Pancreas (tissue), 10 donors: Measurements from ENCODE around the gene REXO2. TPM values are rescaled to one million over a fixed set of nuclear protein-coding genes. Genes with fewer than 3 reads are reported as not detected.

Experiments used
- ATAC-seq, 4 donors: fragments of 200-7000 bp; cut with Tn5 transposase; one replicate each; pipeline versions ENCODE4 v1.8.0 to v1.9.1; 2020; ENCODE audit warnings: mild to moderate bottlenecking in 4 of 4, moderate library complexity in 4 of 4
- DNase-seq, 6 donors: peaks; one replicate each; pipeline ENCODE4 v3.0.0-alpha.2; 2020
- FAIRE-seq: peaks from 2 replicates; lab custom pipeline; 2012; peaks lifted over from hg19 to GRCh38; lab: Jason Lieb, UNC
- H3K27ac ChIP-seq, 4 donors: fragments of 200-600 bp; sonication (generic); 1 replicate in 3 of 4; 2 replicates in 1 of 4; pipeline versions ENCODE4 v1.5.0 to v1.8.0; 2020
- H3K27me3 ChIP-seq, 4 donors: fragments of 200-600 bp; one replicate each; pipeline ENCODE4 v1.8.0; 2021
- H3K36me3 ChIP-seq, 3 donors: fragments of 200-600 bp; sonication (generic) in 1 of 3; one replicate each; pipeline versions ENCODE4 v1.5.0 to v1.8.0; 2020 to 2021
- H3K4me1 ChIP-seq, 3 donors: fragments of 200-600 bp; one replicate each; pipeline ENCODE4 v1.8.0; 2021
- H3K4me3 ChIP-seq, 4 donors: fragments of 200-600 bp; sonication (generic) in 2 of 4; one replicate each; pipeline versions ENCODE4 v1.5.0 to v1.8.0; 2020 to 2021
- H3K9me3 ChIP-seq, 4 donors: fragments of 200-600 bp; one replicate each; pipeline ENCODE4 v1.8.0; 2021
- CTCF ChIP-seq, 4 donors: fragments of 200-600 bp; sonication (generic) in 3 of 4; IDR thresholded peaks; one replicate each; pipeline versions ENCODE4 v1.5.0 to v1.8.0; 2021; ENCODE audit warnings: antibody characterized with exemption in 4 of 4
- WGBS, 2 donors: extraction: QIAGEN DNeasy Blood & Tissue Kit; methylation state at CpG; one replicate each; pipeline ENCODE4 v1.1.7; 2013; 5-methylcytosine and 5-hydroxymethylcytosine counted together
- intact Hi-C, 3 donors: fragments of 100-400 bp; cut with DNase I; formaldehyde crosslinking; loops; one replicate each; pipeline versions ENCODE4 v1.11.1 to v1.14.2; 2022
- polyA plus RNA-seq, 2 donors: library from polyadenylated mRNA; stranded (reverse); fragments of 200-250 nt; gene quantifications; one replicate each; pipeline ENCODE4 v1.2.3, GENCODE V29; 2013
- total RNA-seq, 6 donors: library from RNA; stranded (reverse); fragmentation: NEBNext Ultra II Directional in 4 of 6; extraction: Animal tissue kit (Norgen Biotek cat#: 25700) in 4 of 6; gene quantifications; one replicate each; pipeline versions ENCODE4 v1.2.1 to v1.2.4, GENCODE V29; 2021 to 2023
- donor health status: healthy with polysubstance abuse.
- donor health status: DM: no; HTN: no; CAD: no; lungs with moderate emphysema.
- donor health status: DM: no; HTN: no; CAD: no.
- donor health status: control.
- donor health status: control.
- donor health status: Bipolar disorder and iron deficiency.
- donor health status: DM: yes; HTN: yes; CAD: no.
- donor health status: DM: no; HTN: no; CAD: no.
- donor health status: DM: no; HTN: no; CAD: no.
- donor health status: DM: yes; HTN: yes; CAD: no.

REXO2 gene
- total and polyA plus RNA-seq, 8 donors, result 24.0 to 41.1 (median 29.1) TPM

GRCh38 chr11:114426280-114426679 lies 13.0 kb upstream of the REXO2 start:
- H3K9me3 ChIP-seq, result no peaks in the 10 kb centered on the region
- 86 to 93% methylated on average over 4 of the region's 4 CpGs for WGBS, 2 donors
- no peak overlapping the region for H3K4me3 ChIP-seq
- no peaks in the 10 kb centered on the region for H3K27me3 ChIP-seq
- no peak for FAIRE-seq
- no peaks in the 10 kb centered on the region for H3K36me3 ChIP-seq
- no peaks in the 10 kb centered on the region for H3K4me1 ChIP-seq
- no peak for TF ChIP-seq CTCF (IDR thresholded peaks at IDR 0.05)
- intact Hi-C loops, result no loop called here
- no peak for ATAC-seq
- no peak for DNase-seq
- no peak overlapping the region for H3K27ac ChIP-seq

- TF ChIP-seq CTCF (IDR thresholded peaks at IDR 0.05), result no peak
- no peaks in the 10 kb centered on the region for H3K36me3 ChIP-seq
- ATAC-seq (no peak), DNase-seq (no peak), FAIRE-seq (no peak)
- no peak overlapping the region for H3K27ac ChIP-seq
- no peaks in the 10 kb centered on the region for H3K4me1 ChIP-seq
- intact Hi-C loops, result no loop called here
- no peaks in the 10 kb centered on the region for H3K27me3 ChIP-seq
- no peaks in the 10 kb centered on the region for H3K9me3 ChIP-seq
- no peak overlapping the region for H3K4me3 ChIP-seq
Observed at GRCh38 chr11:114430290-114430689, 9.0 kb upstream of the REXO2 start.

GRCh38 chr11:114432893-114433292 lies 6.4 kb upstream of the REXO2 start:
- Histone ChIP-seq H3K27ac (no peak overlapping the region), H3K4me1 (no peaks in the 10 kb centered on the region), H3K27me3 (no peaks in the 10 kb centered on the region), H3K4me3 (no peak overlapping the region), H3K9me3 (no peaks in the 10 kb centered on the region), H3K36me3 (no peaks in the 10 kb centered on the region)
- no peak for ATAC-seq
- no peak for FAIRE-seq
- TF ChIP-seq CTCF (IDR thresholded peaks at IDR 0.05), result no peak
- 64 to 72% methylated on average over 3 of the region's 3 CpGs for WGBS, 2 donors
- intact Hi-C loops, result no loop called here
- DNase-seq, result no peak

- Histone ChIP-seq H3K27me3 (no peaks in the 10 kb centered on the region), H3K9me3 (no peaks in the 10 kb centered on the region), H3K4me1 (peaks cover 0 to under 1% (median 0%) of the 10 kb centered on the region in 3 donors), H3K4me3 (no peak overlapping the region), H3K27ac (no peak overlapping the region), H3K36me3 (no peaks in the 10 kb centered on the region)
- intact Hi-C loops, result no loop called here
- WGBS, 2 donors, result 28 to 47% methylated on average over 4 of the region's 4 CpGs
- FAIRE-seq (no peak), ATAC-seq (no peak), DNase-seq (no peak)
- no peak for TF ChIP-seq CTCF (IDR thresholded peaks at IDR 0.05)
Observed at GRCh38 chr11:114433376-114433775, 5.9 kb upstream of the REXO2 start.

- Histone ChIP-seq H3K27ac (no peak overlapping the region), H3K9me3 (no peaks in the 10 kb centered on the region), H3K36me3 (no peaks in the 10 kb centered on the region), H3K4me1 (peaks cover 0 to 15% (median 14%) of the 10 kb centered on the region in 3 donors), H3K4me3 (no peak overlapping the region), H3K27me3 (no peaks in the 10 kb centered on the region)
- no peak for TF ChIP-seq CTCF (IDR thresholded peaks at IDR 0.05)
- no peak for FAIRE-seq
- no peak for ATAC-seq
- intact Hi-C loops, result no loop called here
- 66 to 70% methylated on average over 6 of the region's 6 CpGs for WGBS, 2 donors
- no peak for DNase-seq
Observed at GRCh38 chr11:114438303-114438702, 964 bp upstream of the REXO2 start.
